Activated T-cell treated with anti-CD3 and anti-CD28 coated beads, Interleukin-2, amount 50 U/mL, for 72 hours (primary cell): Measurements from ENCODE around the gene CDH3. TPM values are rescaled to one million over a fixed set of nuclear protein-coding genes. Genes with fewer than 3 reads are reported as not detected.
A peak's percentile ranks its signal among the peaks of the same experiment; 100 is the strongest.
"Not testable (repeated sequence)": the region's sequence is repeated elsewhere in the genome, so short reads cannot be mapped to it uniquely, and the experiment has no call there.

Experiments used
- ATAC-seq, 2 donors: fragments of 150-1000 bp; cut with Tn5 transposase; replicated peaks in 1 of 2; 2 replicates each; pipeline ENCODE4 v1.10.0; 2021; ENCODE audit warnings: moderate library complexity in 2 of 2, mild to moderate bottlenecking in 1 of 2
- DNase-seq, 2 donors: peaks; one replicate each; pipeline ENCODE4 v3.0.0; 2021 to 2022; ENCODE audit warnings: mixed read lengths in 1 of 2
- H3K27ac Mint-ChIP-seq: one replicate; pipeline ENCODE4 v1.8.0; 2022; ENCODE audit warnings: mild to moderate bottlenecking, moderate library complexity, mixed read lengths
- H3K27me3 Mint-ChIP-seq: one replicate; pipeline ENCODE4 v1.8.0; 2022; ENCODE audit warnings: low read depth, mixed read lengths
- H3K36me3 Mint-ChIP-seq, 2 donors: one replicate each; pipeline ENCODE4 v1.8.0; 2022; ENCODE audit warnings: mixed read lengths in 2 of 2, mild to moderate bottlenecking in 1 of 2; ENCODE audit not compliant: insufficient read depth in 2 of 2
- H3K4me1 Mint-ChIP-seq: one replicate; pipeline ENCODE4 v1.8.0; 2022; ENCODE audit warnings: low read depth, mixed read lengths
- H3K4me3 Mint-ChIP-seq, 2 donors: one replicate each; pipeline ENCODE4 v1.8.0; 2022; ENCODE audit warnings: mild to moderate bottlenecking in 2 of 2, mixed read lengths in 2 of 2, moderate library complexity in 2 of 2
- H3K9me3 Mint-ChIP-seq, 2 donors: one replicate each; pipeline ENCODE4 v1.8.0; 2022; ENCODE audit warnings: mixed read lengths in 2 of 2
- total RNA-seq, 2 donors: library from RNA; stranded (reverse); gene quantifications; one replicate each; pipeline ENCODE4 v1.2.3, GENCODE V29; 2022

Gene CDH3
- total RNA-seq, 2 donors from 2014 or later = 15.2 to 24.3 TPM

DNA sequence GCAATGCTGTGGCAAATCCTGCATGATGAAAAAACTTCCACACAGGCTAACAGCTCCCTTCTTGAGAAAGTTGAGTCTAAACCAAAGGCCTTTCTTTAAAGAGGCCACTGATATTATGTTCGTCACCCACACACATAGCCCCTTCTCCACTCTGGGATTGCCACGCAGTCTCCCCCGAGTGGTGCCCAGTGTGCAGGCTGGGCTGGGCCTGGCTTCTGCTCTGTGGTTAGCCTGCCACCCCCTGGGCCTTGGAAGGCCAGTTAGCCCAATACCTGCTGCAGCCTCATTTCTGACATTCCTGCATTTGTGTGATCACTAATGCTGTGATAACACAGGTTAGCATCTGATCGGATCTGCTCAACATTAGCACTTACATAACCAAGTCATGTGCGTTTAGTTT lies 44.8 kb downstream of the CDH3 start:
- DNase-seq (no peak), ATAC-seq (no peak)
- H3K27ac Mint-ChIP-seq = no peak overlapping the region
- H3K4me1 Mint-ChIP-seq = no peaks in the 10 kb centered on the region
- H3K9me3 Mint-ChIP-seq = no peaks in the 10 kb centered on the region
- no peak overlapping the region for H3K4me3 Mint-ChIP-seq
- H3K27me3 Mint-ChIP-seq = no peaks in the 10 kb centered on the region
- no peaks in the 10 kb centered on the region for H3K36me3 Mint-ChIP-seq

DNA sequence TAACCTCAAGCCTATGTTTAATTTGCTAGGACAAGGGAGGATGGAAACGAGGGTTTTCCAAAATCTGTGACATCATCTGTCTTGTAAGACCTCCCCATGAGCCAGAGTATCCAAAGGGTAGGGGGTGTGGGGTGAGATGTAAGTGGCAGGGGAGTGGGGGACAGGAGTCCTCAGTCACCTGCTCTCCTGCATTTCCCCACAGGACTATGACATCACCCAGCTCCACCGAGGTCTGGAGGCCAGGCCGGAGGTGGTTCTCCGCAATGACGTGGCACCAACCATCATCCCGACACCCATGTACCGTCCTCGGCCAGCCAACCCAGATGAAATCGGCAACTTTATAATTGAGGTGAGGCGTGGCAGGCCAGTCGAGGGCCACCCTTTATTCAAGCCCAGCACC lies 50.5 kb downstream of the CDH3 start:
- no peaks in the 10 kb centered on the region for H3K4me1 Mint-ChIP-seq
- H3K4me3 Mint-ChIP-seq = no peak overlapping the region
- no peaks in the 10 kb centered on the region for H3K27me3 Mint-ChIP-seq
- ATAC-seq (no peak), DNase-seq (no peak)
- H3K9me3 Mint-ChIP-seq = no peaks in the 10 kb centered on the region
- H3K27ac Mint-ChIP-seq = no peak overlapping the region
- H3K36me3 Mint-ChIP-seq = no peaks in the 10 kb centered on the region

- H3K4me3 Mint-ChIP-seq = no peak overlapping the region
Measured at GRCh38 chr16:68696514-68696913, 51.4 kb downstream of the CDH3 start.

GRCh38 chr16:68698091-68698490 lies 53.0 kb downstream of the CDH3 start:
- DNase-seq (no peak), ATAC-seq (no peak)
- H3K4me1 Mint-ChIP-seq = no peaks in the 10 kb centered on the region
- H3K27ac Mint-ChIP-seq = no peak overlapping the region
- no peak overlapping the region for H3K4me3 Mint-ChIP-seq
- no peaks in the 10 kb centered on the region for H3K27me3 Mint-ChIP-seq
- H3K9me3 Mint-ChIP-seq = no peaks in the 10 kb centered on the region
- H3K36me3 Mint-ChIP-seq = no peaks in the 10 kb centered on the region

More at GRCh38 chr16:68696514-68696913, 51.4 kb downstream of the CDH3 start:
- no peak overlapping the region for H3K27ac Mint-ChIP-seq
- no peaks in the 10 kb centered on the region for H3K4me1 Mint-ChIP-seq
- DNase-seq (no peak), ATAC-seq (no peak)
- no peaks in the 10 kb centered on the region for H3K36me3 Mint-ChIP-seq
- no peaks in the 10 kb centered on the region for H3K9me3 Mint-ChIP-seq
- H3K27me3 Mint-ChIP-seq = no peaks in the 10 kb centered on the region

- ATAC-seq = no peak
- Mint-ChIP-seq H3K4me3 (no peak overlapping the region), H3K27me3 (no peaks in the 10 kb centered on the region)
Measured at GRCh38 chr16:68700120-68700519, 55.0 kb downstream of the CDH3 start.

DNA sequence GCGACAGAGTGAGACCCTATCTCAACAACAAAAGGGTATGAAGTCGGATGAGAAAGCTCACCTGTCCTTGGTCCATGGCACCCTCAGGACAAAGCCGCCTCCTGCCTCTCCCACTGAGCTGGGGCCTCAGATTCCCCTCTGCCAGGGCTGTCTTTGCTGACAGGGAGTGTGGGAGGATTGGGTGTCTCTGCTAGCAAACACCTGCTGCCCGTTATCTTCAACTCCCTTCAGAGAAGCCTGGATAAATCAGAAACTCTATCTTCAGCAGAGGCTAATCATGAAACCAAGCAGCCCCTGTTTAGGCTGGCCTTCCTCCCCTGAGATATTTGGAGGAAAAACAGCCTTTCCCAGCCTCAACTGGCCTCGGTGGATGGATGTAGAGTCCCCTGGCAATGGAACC lies 55.7 kb downstream of the CDH3 start:
- Mint-ChIP-seq H3K4me3 (no peak overlapping the region), H3K36me3 (no peaks in the 10 kb centered on the region), H3K4me1 (peaks cover 6% of the 10 kb centered on the region), H3K27ac (no peak overlapping the region), H3K27me3 (no peaks in the 10 kb centered on the region), H3K9me3 (no peaks in the 10 kb centered on the region)
- ATAC-seq (no peak), DNase-seq (no peak)

More at GRCh38 chr16:68700120-68700519, 55.0 kb downstream of the CDH3 start:
- H3K27ac Mint-ChIP-seq = no peak overlapping the region
- H3K4me1 Mint-ChIP-seq = peaks cover 6% of the 10 kb centered on the region
- no peak for DNase-seq
- H3K36me3 Mint-ChIP-seq = no peaks in the 10 kb centered on the region
- H3K9me3 Mint-ChIP-seq = no peaks in the 10 kb centered on the region

DNA sequence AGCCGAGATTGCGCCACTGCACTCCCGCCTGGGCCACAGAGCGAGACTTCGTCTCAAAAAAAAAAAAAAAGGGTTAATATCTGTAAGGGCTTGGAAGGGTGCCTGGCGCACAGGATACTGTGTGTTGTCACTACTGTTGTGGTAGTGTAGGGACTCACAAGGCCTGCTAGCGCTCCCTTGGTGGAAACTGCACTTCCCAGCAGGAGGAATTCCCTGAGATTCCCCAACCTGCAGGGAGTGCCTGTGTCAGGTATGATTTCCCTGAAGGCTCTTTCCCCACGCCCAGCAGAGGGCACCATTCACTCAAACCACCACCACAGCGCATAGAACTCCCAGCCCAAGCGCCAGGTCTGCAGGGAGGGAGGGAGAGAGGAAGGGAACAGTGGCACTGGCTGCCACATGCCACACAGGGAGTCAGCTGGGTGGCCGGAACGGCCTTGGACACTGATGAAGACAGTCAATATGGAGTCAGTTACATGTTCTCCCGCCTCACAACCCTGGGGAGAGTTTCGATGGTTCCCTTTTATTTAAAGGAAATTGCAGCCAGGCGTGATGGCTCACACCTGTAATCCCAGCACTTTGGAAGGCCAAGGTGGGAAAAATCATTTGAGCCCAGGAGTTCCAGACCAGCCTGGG lies 59.2 kb downstream of the CDH3 start:
- ATAC-seq (peak; percentile 76 to 80), DNase-seq (peak; percentile 68 to 74)
- H3K4me3 Mint-ChIP-seq = peak overlapping the region in 1 of 2 donors; percentile 29
- H3K4me1 Mint-ChIP-seq = peaks cover 13% of the 10 kb centered on the region
- no peaks in the 10 kb centered on the region for H3K27me3 Mint-ChIP-seq
- H3K27ac Mint-ChIP-seq = no peak overlapping the region
- H3K36me3 Mint-ChIP-seq = no peaks in the 10 kb centered on the region
- no peaks in the 10 kb centered on the region for H3K9me3 Mint-ChIP-seq

DNA sequence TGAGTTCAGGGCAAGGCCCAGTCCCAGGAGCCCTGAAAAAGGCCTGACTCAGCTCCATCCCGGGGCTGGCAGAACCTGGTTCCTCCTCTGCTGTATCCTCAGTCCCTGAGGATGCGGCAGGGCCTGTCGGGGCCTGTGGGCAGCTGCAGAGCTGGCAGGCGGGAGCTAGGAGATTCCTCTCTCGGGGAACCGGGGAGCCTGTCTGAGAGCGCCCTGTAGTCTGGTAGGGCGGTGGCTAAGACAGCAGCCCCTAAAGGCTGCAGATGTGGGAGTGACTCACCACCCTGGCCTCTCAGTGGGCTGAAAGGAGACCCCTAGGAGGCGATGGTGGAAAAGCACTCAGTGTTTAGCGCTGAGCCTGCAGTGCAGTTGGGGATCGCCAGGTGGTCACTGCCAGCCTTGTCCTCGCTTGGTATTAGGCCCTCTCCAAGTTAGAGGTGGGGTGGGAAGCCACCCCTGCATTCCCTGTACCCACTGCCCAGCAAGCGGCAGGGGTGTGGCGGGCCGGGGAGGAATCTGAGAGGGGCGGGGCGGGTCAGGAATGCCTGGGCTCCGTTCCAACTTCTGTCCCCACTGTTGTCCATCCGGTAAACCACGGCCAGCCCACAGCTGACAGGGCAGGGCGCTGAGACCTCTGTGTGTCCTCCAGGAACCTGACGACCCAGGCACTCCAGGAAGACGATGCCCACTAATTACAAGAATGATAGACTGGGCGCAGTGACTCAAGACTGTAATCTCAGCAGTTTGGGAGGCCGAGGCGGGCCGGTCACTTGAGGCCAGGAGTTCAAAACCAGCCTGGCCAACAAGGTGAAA lies 62.4 kb downstream of the CDH3 start:
- no peak overlapping the region for H3K4me3 Mint-ChIP-seq
- no peaks in the 10 kb centered on the region for H3K36me3 Mint-ChIP-seq
- DNase-seq (no peak), ATAC-seq (peak in 1 of 2 donors; percentile 8)
- H3K4me1 Mint-ChIP-seq = peaks cover 33% of the 10 kb centered on the region
- H3K9me3 Mint-ChIP-seq = no peaks in the 10 kb centered on the region
- peaks cover 13% of the 10 kb centered on the region for H3K27me3 Mint-ChIP-seq
- H3K27ac Mint-ChIP-seq = no peak overlapping the region

DNA sequence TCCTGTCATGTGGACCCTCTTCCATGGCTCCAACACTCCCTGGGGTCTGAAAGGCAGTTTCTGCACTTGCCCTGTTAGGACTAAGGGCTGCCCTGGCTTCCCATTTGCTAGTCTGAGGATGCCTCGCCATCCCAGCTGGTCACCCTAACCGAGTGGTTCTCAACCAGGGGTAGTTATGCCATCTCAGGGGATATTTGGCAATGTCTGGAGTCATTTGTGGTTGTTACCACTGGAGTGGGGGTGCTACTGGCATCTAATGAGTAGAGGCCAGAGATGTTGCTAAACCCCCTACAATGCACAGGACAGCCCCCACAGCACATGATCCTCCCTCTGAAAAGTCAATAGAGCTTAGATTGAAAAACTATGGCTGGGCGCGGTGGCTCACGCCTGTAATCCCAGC lies 65.1 kb downstream of the CDH3 start:
- no peak for ATAC-seq
- H3K27ac Mint-ChIP-seq = no peak overlapping the region
- peaks cover 27% of the 10 kb centered on the region for H3K4me1 Mint-ChIP-seq
- H3K27me3 Mint-ChIP-seq = peaks cover 25% of the 10 kb centered on the region
- no peaks in the 10 kb centered on the region for H3K9me3 Mint-ChIP-seq
- no peaks in the 10 kb centered on the region for H3K36me3 Mint-ChIP-seq
- peak overlapping the region in 1 of 2 donors; percentile 33 for H3K4me3 Mint-ChIP-seq
- no peak for DNase-seq

- peak; percentile 87 for ATAC-seq
- peaks cover 25% of the 10 kb centered on the region for H3K27me3 Mint-ChIP-seq
- peak overlapping the region; percentile 64 to 75 for H3K4me3 Mint-ChIP-seq
- DNase-seq = peak in 1 of 2 donors; percentile 44
- H3K4me1 Mint-ChIP-seq = peaks cover 26% of the 10 kb centered on the region
- H3K9me3 Mint-ChIP-seq = no peaks in the 10 kb centered on the region
- no peak overlapping the region for H3K27ac Mint-ChIP-seq
- no peaks in the 10 kb centered on the region for H3K36me3 Mint-ChIP-seq
Measured at GRCh38 chr16:68711421-68712139, 66.5 kb downstream of the CDH3 start.

DNA sequence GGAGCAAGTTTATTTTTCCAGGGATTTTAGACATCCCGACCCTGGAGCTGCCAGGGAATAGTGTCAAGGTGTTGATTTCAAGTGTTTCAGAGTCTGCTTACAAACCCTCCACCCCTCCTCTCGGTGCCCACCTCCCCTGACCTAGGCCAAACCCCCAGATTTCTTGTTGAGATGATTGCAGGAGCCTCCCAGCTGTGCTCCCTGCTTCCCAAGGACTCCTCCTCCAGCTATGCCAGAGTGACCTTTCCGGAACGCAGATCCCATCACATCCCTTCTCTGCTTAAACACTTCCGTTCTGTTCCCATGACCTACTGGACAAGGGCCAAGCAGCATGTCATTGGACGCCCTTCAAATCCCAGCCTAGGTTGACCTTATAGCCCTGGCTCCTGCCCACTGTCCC lies 68.3 kb downstream of the CDH3 start:
- H3K4me1 Mint-ChIP-seq = peaks cover 20% of the 10 kb centered on the region
- H3K4me3 Mint-ChIP-seq = no peak overlapping the region
- peaks cover 25% of the 10 kb centered on the region for H3K27me3 Mint-ChIP-seq
- no peak overlapping the region for H3K27ac Mint-ChIP-seq
- H3K9me3 Mint-ChIP-seq = peaks cover 0 to 2% of the 10 kb centered on the region in 2 donors
- peaks cover 0 to 4% of the 10 kb centered on the region in 2 donors for H3K36me3 Mint-ChIP-seq
- DNase-seq = no peak
- no peak for ATAC-seq

DNA sequence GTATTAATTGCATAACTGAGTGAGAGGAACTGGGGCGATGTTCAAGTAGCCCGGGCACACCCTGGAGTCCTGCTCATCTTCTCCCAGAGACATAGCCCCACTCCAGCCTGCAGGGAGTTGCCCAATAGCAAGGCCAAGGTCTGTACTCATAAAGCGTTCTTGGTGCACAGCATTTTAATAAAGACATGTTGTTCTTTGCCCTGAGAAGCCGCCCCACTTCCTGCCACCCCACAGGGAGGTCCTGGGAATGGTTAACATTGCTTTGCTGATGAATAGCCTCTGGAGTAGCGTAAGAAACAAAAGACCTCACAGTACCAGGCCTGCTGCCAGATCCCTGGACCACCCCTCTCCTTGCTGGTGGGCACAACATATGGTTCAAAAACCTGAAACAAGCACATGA lies 70.4 kb downstream of the CDH3 start:
- Mint-ChIP-seq H3K27ac (no peak overlapping the region), H3K4me3 (no peak overlapping the region), H3K4me1 (peaks cover 33% of the 10 kb centered on the region), H3K27me3 (peaks cover 15% of the 10 kb centered on the region), H3K36me3 (peaks cover 0 to 5% of the 10 kb centered on the region in 2 donors), H3K9me3 (peaks cover 2% of the 10 kb centered on the region in 2 donors)
- ATAC-seq = no peak
- no peak for DNase-seq

DNA sequence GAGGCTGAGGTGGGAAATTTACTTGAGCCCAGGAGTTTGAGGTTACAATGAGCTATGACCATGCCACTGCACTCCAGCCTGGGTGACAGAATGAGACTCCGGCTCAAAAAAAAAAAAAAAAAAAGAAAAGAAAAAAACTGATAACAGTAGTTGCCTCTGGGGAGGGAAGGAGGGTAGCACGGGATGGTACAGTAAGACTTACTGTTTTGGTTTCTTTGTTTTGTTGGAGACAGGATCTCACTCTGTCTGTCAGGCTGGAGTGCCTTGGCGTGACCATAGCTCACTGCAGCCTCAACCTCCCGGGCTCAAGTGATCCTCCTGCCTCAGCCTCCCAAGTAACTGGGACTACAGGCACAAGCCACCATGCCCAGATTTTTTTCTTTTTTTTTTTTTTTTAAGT lies 71.4 kb downstream of the CDH3 start:
- not testable (repeated sequence) for DNase-seq, H3K9me3 Mint-ChIP-seq, H3K36me3 Mint-ChIP-seq, ATAC-seq, H3K27ac Mint-ChIP-seq, H3K4me3 Mint-ChIP-seq
- Mint-ChIP-seq H3K27me3 (peaks cover 12% of the 10 kb centered on the region), H3K4me1 (peaks cover 33% of the 10 kb centered on the region)
